Peyer's patch (tissue), 4 donors: Measurements from ENCODE around the gene MAGI3.

Experiments used
- POLR2A ChIP-seq, 2 donors: fragments of 450-650 bp; IDR thresholded peaks; one replicate each; pipeline ENCODE4 v1.5.1; 2017; ENCODE audit warnings: antibody characterized with exemption in 2 of 2, mild to moderate bottlenecking in 2 of 2, moderate library complexity in 2 of 2
- TF ChIP-seq, protein P1 (sequence below), 6 experiments: fragments of 450-650 bp in 4 of 6; fragments of 200-600 bp in 2 of 6; sonication (generic) in 1 of 6; IDR thresholded peaks; one replicate each; pipeline ENCODE4 v1.5.1; 2017 to 2019; ENCODE audit warnings: antibody characterized with exemption in 6 of 6, mild to moderate bottlenecking in 3 of 6, moderate library complexity in 1 of 6

DNA sequence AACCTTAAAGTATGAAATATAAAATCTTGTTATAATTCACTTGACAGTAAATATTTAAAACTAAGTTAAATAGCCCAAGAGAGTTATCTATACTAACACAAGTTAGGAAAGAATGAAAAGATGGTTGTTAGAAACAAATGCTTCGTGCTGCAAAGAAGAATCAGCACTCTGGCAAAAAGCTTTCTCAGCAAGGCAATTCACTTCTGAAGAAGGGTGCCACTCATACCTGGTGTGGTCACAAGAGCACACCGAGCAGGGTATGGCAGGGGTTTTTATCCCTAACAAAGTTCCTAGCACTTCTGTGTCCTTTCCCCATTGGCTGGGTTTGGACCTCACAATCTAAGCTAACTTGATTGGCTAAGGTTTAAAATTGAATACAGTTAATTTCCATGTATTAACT, 121.0 kb downstream of the MAGI3 start:
- TF ChIP-seq, protein P1, sequence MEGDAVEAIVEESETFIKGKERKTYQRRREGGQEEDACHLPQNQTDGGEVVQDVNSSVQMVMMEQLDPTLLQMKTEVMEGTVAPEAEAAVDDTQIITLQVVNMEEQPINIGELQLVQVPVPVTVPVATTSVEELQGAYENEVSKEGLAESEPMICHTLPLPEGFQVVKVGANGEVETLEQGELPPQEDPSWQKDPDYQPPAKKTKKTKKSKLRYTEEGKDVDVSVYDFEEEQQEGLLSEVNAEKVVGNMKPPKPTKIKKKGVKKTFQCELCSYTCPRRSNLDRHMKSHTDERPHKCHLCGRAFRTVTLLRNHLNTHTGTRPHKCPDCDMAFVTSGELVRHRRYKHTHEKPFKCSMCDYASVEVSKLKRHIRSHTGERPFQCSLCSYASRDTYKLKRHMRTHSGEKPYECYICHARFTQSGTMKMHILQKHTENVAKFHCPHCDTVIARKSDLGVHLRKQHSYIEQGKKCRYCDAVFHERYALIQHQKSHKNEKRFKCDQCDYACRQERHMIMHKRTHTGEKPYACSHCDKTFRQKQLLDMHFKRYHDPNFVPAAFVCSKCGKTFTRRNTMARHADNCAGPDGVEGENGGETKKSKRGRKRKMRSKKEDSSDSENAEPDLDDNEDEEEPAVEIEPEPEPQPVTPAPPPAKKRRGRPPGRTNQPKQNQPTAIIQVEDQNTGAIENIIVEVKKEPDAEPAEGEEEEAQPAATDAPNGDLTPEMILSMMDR (IDR thresholded peaks at IDR 0.05), result no peak
- TF ChIP-seq POLR2A (IDR thresholded peaks at IDR 0.05), result no peak
